ENCODE data around the gene ZNF385D.

- TF ChIP-seq, protein P1, sequence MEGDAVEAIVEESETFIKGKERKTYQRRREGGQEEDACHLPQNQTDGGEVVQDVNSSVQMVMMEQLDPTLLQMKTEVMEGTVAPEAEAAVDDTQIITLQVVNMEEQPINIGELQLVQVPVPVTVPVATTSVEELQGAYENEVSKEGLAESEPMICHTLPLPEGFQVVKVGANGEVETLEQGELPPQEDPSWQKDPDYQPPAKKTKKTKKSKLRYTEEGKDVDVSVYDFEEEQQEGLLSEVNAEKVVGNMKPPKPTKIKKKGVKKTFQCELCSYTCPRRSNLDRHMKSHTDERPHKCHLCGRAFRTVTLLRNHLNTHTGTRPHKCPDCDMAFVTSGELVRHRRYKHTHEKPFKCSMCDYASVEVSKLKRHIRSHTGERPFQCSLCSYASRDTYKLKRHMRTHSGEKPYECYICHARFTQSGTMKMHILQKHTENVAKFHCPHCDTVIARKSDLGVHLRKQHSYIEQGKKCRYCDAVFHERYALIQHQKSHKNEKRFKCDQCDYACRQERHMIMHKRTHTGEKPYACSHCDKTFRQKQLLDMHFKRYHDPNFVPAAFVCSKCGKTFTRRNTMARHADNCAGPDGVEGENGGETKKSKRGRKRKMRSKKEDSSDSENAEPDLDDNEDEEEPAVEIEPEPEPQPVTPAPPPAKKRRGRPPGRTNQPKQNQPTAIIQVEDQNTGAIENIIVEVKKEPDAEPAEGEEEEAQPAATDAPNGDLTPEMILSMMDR (IDR thresholded peaks at IDR 0.05) = no peak
- no peak for TF ChIP-seq POLR2A (IDR thresholded peaks at IDR 0.05)
These were observed 46.2 kb downstream of the ZNF385D start for GRCh38 chr3:21704796-21705195.

All from testis (tissue), 2 donors.